ENCODE data around the gene SPAG16.

DNA sequence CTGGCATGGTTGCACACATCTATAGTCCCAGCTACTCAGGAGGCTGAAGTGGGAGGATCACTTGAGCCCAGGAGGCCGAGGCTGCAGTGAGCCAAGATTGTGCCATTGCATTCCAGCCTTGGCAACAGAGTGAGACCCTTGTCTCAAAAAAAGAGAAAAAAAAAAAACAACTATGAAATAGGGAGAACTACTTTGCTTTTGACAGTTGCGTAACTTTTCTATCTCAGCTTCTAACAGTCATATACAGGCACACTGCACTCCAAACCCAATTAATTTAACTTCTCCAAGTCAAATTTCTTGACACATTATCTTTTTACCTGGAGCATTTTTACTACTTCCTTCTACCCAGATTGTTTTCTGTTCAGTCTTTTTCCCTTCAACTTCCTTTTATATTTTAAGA lies 1102.5 kb downstream of the SPAG16 start:
- TF ChIP-seq CSDC2 (CRISPR knock-in tag; IDR thresholded peaks at IDR 0.05) (no peak), ZNF565 (CRISPR knock-in tag; conservative IDR thresholded peaks at IDR 0.05; ENCODE audit: low read depth) (no peak)
